ENCODE data around the gene HOXD8. TPM values are rescaled to one million over a fixed set of nuclear protein-coding genes. Genes with fewer than 3 reads are reported as not detected.
A peak's percentile ranks its signal among the peaks of the same experiment; 100 is the strongest.

Gene HOXD8
- total and polyA plus RNA-seq, 10 of the 15 experiments (the other 5 are each of a cell fraction or from before 2014, with no cell fraction given): not detected

DNA sequence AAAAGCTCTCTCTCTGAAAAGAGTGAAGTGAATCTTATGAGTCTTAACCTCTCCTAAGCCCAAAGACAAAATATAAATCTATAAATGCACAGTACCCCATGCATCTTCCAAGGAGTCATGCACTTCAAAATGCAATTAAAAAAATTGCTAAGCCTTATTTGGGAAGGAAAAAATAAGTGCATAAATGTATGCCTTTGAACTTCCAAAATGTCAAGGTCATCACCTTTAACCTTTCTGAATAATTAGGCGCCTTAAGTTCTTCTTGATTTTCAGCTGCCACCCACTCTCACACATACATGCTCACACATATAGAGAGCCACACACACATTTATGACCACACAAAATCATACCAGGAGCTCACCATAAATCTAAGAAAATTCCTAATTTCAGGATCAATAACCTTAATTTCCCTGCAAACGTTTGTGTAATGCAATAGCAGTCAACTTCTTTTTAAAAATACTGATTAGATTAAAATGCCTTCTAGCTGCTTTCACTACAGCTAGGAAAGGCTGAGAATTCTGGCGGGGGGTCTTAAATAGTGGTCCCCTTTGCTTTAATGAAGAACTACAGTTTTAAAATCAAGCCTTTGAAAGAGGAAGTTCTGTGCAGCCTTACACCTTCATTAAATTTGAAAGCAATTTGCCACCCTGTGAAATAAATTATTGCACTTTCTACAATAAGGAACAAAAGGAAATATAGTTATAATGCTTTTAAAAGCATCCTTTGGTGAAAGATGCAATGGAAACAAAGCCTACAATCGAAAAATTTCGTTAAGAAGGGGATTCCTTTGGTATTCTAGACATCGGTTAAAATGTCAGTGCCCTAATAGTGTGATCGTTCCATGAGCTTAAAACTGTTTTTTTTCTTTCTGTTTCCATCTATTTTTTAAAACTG lies 18.8 kb upstream of the HOXD8 start:
- POLR2A ChIA-PET: interaction anchor here (0.9 kb wide), 1 partner anchor 1051 kb away, joined by 3 read pairs; no protein-coding TSS in a partner anchor

More for the DNA sequence above, 18.8 kb upstream of the HOXD8 start:
- SMC1A ChIA-PET (ENCODE audit: uncharacterized antibody, unreplicated experiment): interaction anchor here (0.6 to 2.0 kb wide), 5 partner anchors 16 to 712 kb away, joined by 3 to 7 read pairs (median 3); no protein-coding TSS in a partner anchor
- H2AFZ ChIP-seq (ENCODE audit: control insufficient read depth, low read depth, low read length): no peak overlapping the region
- no peak overlapping the region for H3K27ac ChIP-seq (ENCODE audit: control insufficient read depth, insufficient read depth)
- no peak overlapping the region for H3K4me3 ChIP-seq
- H3K9me3 ChIP-seq (replicated peaks; ENCODE audit: control insufficient read depth, insufficient read depth, low read length): peaks cover 3% of the 10 kb centered on the region; the same call in 1 of the 3 replicates
- CTCF ChIA-PET: interaction anchor here (0.5 to 2.5 kb wide), 20 partner anchors 8 to 1727 kb away, joined by 3 to 12 read pairs (median 4); no protein-coding TSS in a partner anchor
- no peak overlapping the region for H3K9ac ChIP-seq (ENCODE audit: control insufficient read depth, insufficient read depth, low read length)
- no TSS peak for BruUV-seq (replicated peaks)
- intact Hi-C loops (cut with micrococcal nuclease; ENCODE audit: unreplicated experiment) (no loop called here), in situ Hi-C loops (cut with MboI) (no loop called here)
- TF ChIP-seq BMI1 (IDR thresholded peaks at IDR 0.05; ENCODE audit: borderline replicate concordance) (peak; percentile 67; the same call in 1 of the 2 replicates), SREBF2 (IDR thresholded peaks at IDR 0.05; ENCODE audit: low read length) (no peak), ZBTB11 (CRISPR knock-in tag; IDR thresholded peaks at IDR 0.05) (no peak)
- H3K36me3 ChIP-seq (ENCODE audit: control insufficient read depth in 2 of 2, insufficient read depth in 2 of 2, low read length in 1 of 2): no peaks in the 10 kb centered on the region
- DNase-seq (ENCODE audit: low read depth, low spot score) (no peak), ATAC-seq (no peak), FAIRE-seq (no peak)
- no peaks in the 10 kb centered on the region for H3K4me1 ChIP-seq (ENCODE audit: control insufficient read depth, insufficient read depth, low read length)
- H3K79me2 ChIP-seq (ENCODE audit: control insufficient read depth, insufficient read depth, low read length): no peaks in the 10 kb centered on the region
- H3K27me3 ChIP-seq (replicated peaks in 1 of 2; ENCODE audit: control insufficient read depth in 2 of 2, insufficient read depth in 2 of 2, low read length in 1 of 2): peaks cover 14 to 39% of the 10 kb centered on the region in 2 experiments
- RAD21 ChIA-PET (ENCODE audit: unreplicated experiment): interaction anchor here (0.9 to 1.1 kb wide), 2 partner anchors 344 to 1032 kb away, joined by 3 read pairs; no protein-coding TSS in a partner anchor
- no peak overlapping the region for H3K4me2 ChIP-seq (ENCODE audit: control insufficient read depth, insufficient read depth)
- WGBS (ENCODE audit: insufficient coverage, insufficient replicate concordance, low lambda C conversion rate, missing lambda C conversion rate): 11% methylated on average over 7 of the region's 7 CpGs
- no peaks in the 10 kb centered on the region for H4K20me1 ChIP-seq (ENCODE audit: control insufficient read depth, insufficient read depth)
